Heart left ventricle (tissue), 13 donors: ENCODE results near the gene RSRC2.

ENCODE experiments used
- CTCF ChIP-seq, 12 donors: fragments of 200-600 bp; sonication (generic) in 4 of 12; IDR thresholded peaks; one replicate each; pipeline versions ENCODE4 v1.5.0 to v1.8.0; 2018 to 2022; ENCODE audit warnings: antibody characterized with exemption in 12 of 12, mild to moderate bottlenecking in 5 of 12
- POLR2A ChIP-seq, 2 donors: fragments of 450-650 bp; IDR thresholded peaks; one replicate each; pipeline ENCODE4 v1.6.1; 2017; ENCODE audit warnings: antibody characterized with exemption in 2 of 2, mild to moderate bottlenecking in 2 of 2, moderate library complexity in 2 of 2
- donor health status: ischemic (EF 13 %, LVEDD 7.1; RV severe dilation, severe dysfunction).
- donor health status: DM: no; HTN: yes; CAD: no.
- donor health status: DM: no; HTN: no; CAD: no.
- donor health status: ischemic (EF 25% LVEDD 6.9; RV normal size, moderate dysfunction).
- donor health status: ischemic (EF 25% LVEDD 5.7; RV mildly dilated, moderate dysfunction).
- donor health status: ischemic (EF 35%, LVEDD 5.7; RV mildly dilated, moderate dysfunction).
- donor health status: nonischemic (EF 11% LVEDD 7.7; RV severe dilation, severe dysfunction).
- donor health status: DM: yes; HTN: yes; CAD: no.
- donor health status: PGD.
- donor health status: ischemic (EF 29% LVEDD 5.4; RV normal size, mild dysfunction).
- donor health status: nonischemic (EF 23%, LVEDD 6.1; RV moderate dilation, normal function).

GRCh38 chr12:122569288-122569687 is 42.6 kb upstream of the RSRC2 start:
- TF ChIP-seq CTCF (IDR thresholded peaks at IDR 0.05), result no peak
- TF ChIP-seq POLR2A (IDR thresholded peaks at IDR 0.05), result no peak
